Cerebellar nuclear complex (tissue), 1 donor: ENCODE data around the gene MAGI2.

Source experiments
- DNase-seq, 2 experiments: peaks; one replicate each; lab custom pipeline; 2025; lab: John Stamatoyannopoulos, UW

Gene MAGI2

GRCh38 chr7:78487464-78487863 lies 966.0 kb downstream of the MAGI2 start:
- no peak for DNase-seq

GRCh38 chr7:78479348-78479747 lies 974.1 kb downstream of the MAGI2 start:
- no peak for DNase-seq

- no peak for DNase-seq
Observed at GRCh38 chr7:78476851-78477405, 976.5 kb downstream of the MAGI2 start.

GRCh38 chr7:78473571-78474301 lies 979.7 kb downstream of the MAGI2 start:
- no peak for DNase-seq

GRCh38 chr7:78473021-78473420 lies 980.4 kb downstream of the MAGI2 start:
- DNase-seq: no peak

- DNase-seq: no peak
Observed at GRCh38 chr7:78472519-78472918, 980.9 kb downstream of the MAGI2 start.

- no peak for DNase-seq
Observed at GRCh38 chr7:78465894-78466293, 987.6 kb downstream of the MAGI2 start.

- DNase-seq: no peak
Observed at GRCh38 chr7:78463039-78463438, 990.4 kb downstream of the MAGI2 start.

GRCh38 chr7:78450706-78451105 lies 1002.8 kb downstream of the MAGI2 start:
- no peak for DNase-seq

GRCh38 chr7:78448911-78449310 lies 1004.6 kb downstream of the MAGI2 start:
- DNase-seq: no peak

- DNase-seq: no peak
Observed at GRCh38 chr7:78444267-78444666, 1009.2 kb downstream of the MAGI2 start.

- DNase-seq: no peak
Observed at GRCh38 chr7:78443811-78444210, 1009.7 kb downstream of the MAGI2 start.

GRCh38 chr7:78441737-78442136 lies 1011.7 kb downstream of the MAGI2 start:
- no peak for DNase-seq

- DNase-seq: no peak
Observed at GRCh38 chr7:78438433-78438832, 1015.0 kb downstream of the MAGI2 start.

- no peak for DNase-seq
Observed at GRCh38 chr7:78437118-78437517, 1016.3 kb downstream of the MAGI2 start.

- no peak for DNase-seq
Observed at GRCh38 chr7:78435355-78435754, 1018.1 kb downstream of the MAGI2 start.

- DNase-seq: no peak
Observed at GRCh38 chr7:78434281-78434680, 1019.2 kb downstream of the MAGI2 start.

- no peak for DNase-seq
Observed at GRCh38 chr7:78433421-78433820, 1020.0 kb downstream of the MAGI2 start.

- no peak for DNase-seq
Observed at GRCh38 chr7:78429878-78430277, 1023.6 kb downstream of the MAGI2 start.

GRCh38 chr7:78427209-78427608 lies 1026.3 kb downstream of the MAGI2 start:
- no peak for DNase-seq

- DNase-seq: no peak
Observed at GRCh38 chr7:78420001-78420400, 1033.5 kb downstream of the MAGI2 start.

GRCh38 chr7:78417180-78417853 lies 1036.2 kb downstream of the MAGI2 start:
- no peak for DNase-seq

- no peak for DNase-seq
Observed at GRCh38 chr7:78413568-78413967, 1039.9 kb downstream of the MAGI2 start.
